HG02840 (cell line): ENCODE results near the gene C2orf68.
"Not testable (repeated sequence)": the region's sequence is repeated elsewhere in the genome, so short reads cannot be mapped to it uniquely, and the experiment has no call there.

Experiments used
- ATAC-seq: cut with Tn5 transposase; IDR thresholded peaks from one replicate; pipeline ENCODE4 v1.9.1; 2021; ENCODE audit warnings: mild to moderate bottlenecking, moderate library complexity, moderate number of reproducible peaks; ENCODE audit not compliant: unreplicated experiment, low FRiP score

C2orf68 gene

DNA sequence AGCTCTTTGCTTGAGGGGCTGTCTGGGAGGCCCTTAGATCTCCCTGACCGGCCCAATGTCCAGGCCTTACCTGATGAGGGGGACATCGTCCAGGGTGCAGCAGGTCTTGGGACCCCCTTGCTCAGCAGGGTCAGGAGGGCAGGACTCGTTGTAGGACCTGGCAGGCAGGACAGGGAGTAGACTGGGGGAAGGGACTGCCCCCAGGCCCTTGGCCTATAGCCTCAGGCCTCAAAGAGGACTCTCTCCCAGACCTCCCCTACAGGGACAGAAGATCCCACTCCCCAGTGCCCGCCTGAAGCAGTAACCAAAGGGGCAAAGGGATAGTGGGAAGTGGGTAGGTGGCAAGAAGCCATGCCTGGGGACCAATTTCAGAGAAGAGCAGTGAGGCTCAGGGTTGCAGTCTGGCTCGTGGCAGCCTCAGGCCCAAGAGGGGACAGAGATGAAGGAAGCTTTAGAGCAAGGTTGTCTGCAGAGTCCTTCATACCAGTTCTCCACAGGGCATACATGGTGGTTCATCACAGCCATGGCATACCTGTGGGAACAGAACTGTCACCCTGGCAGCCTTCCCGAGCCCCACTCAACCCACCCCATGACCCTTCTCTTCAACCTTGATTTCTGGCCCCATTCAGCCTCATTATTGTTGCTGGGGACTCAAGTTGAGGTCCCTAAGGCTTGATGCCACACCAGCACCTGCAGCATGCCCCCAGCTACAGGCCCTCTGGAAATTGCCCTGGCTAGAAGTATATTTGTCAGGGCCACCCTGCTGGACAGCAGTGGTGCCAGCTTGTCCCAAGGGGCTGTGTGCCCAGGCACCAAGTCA is 10.7 kb downstream of the C2orf68 start:
- no peak for ATAC-seq

DNA sequence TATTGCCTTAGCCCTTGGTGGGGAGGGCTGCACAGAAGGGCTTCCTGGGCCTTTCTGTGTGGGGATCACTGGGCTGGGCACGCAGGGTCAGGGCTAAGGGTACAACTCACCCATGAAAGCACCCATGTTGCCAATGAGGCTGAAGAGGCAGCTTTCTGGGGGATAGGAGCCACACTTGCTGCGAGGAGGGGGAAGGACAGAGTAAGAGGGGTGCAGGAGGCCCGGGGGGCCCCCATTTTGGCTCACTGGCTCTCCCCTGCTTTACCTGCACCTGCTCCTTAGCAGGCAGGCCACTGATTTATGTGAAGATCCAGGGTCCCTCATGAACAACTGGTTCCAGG is 11.7 kb downstream of the C2orf68 start:
- no peak for ATAC-seq

DNA sequence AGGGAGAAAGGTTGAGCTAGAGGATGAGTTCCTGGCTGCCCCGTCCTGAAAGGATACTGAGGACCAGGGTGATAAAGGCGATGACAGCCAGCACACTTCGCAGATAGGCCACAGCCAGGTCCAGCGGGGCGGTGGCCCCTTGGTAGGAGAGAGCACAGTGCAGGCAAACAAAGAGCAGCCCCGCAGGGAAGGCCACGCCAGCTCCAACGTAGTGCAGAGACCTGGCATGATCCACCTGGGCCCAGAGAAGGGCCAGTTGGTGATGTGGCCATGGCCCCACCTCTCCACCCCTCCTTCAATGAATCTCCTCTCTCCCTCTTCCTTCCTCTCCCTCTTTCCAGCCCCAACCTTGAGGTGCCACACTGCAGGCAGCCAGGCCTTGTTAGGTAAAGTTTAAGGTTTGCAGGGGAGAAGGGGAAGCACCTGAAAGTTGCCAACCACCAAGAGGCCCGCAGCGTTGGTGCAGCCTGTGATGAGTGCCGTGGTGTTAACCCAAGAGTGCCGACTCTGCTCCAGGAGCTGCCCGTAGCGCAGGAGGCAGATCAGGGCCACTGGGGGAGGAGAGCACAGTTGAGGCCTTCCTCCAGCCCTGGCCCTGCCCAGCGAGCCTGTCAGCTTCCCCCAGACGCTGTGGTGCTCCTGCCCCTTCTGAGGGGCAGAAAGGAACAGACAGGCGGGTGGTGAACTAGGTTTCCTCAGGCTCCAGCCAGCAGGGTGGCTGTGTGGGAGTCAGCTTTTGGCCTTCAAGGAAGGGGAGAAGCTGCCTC is 12.2 kb downstream of the C2orf68 start:
- ATAC-seq: no peak

DNA sequence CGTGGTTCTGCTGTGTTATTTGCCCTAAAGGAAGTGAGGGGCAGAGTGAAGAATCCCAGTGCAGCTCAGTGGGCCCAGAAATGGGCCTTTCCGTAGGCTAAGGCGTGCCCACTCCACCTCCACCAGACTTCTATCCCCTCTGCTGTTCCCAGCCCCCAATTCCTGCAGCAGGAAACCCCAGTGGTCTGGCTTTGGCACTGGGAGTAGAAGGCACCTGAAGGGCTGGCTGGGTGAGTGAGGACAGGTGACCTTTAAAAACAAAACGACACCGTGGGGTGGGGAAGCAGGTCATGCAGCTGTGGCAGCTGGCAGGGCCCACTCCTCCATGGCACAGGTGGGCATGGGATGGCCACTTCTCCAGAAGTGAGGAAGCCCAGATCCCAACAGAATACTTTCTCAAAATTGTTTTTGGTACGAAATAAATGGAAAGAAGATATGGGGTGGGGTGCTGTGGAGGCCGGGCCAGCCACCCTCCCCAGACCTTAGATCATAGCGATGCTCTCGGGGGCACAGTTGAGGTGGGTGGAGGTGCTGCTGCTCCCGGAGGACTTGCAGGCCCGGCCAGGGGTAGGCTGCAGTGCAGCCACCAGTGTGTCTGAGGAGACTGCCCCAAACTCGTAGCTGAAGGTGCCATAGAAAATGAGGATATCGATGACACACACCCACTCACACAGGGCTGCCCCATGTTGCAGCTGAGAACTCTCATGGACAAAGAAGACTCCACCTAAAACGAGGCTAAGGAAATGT is 13.1 kb downstream of the C2orf68 start:
- ATAC-seq: no peak

DNA sequence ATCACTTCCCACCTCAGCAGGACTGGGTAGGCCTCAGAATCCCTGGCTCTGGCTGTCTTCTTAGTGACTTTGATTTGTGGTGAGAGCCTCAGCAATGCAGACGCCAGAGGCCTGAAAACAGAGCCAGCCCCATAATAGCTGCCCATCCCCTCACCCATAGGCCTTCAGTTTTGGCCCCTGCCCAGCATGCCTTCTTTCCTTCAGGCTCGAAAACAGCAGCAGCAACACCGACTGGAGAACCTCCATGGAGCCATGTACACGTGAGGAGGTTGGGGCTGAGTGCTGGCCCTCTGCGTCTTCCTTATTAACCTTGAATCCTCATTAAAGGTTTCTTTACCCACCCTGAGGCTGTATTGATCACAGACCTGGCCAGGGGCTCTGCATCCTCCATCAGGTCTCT is 14.6 kb downstream of the C2orf68 start:
- ATAC-seq: no peak

DNA sequence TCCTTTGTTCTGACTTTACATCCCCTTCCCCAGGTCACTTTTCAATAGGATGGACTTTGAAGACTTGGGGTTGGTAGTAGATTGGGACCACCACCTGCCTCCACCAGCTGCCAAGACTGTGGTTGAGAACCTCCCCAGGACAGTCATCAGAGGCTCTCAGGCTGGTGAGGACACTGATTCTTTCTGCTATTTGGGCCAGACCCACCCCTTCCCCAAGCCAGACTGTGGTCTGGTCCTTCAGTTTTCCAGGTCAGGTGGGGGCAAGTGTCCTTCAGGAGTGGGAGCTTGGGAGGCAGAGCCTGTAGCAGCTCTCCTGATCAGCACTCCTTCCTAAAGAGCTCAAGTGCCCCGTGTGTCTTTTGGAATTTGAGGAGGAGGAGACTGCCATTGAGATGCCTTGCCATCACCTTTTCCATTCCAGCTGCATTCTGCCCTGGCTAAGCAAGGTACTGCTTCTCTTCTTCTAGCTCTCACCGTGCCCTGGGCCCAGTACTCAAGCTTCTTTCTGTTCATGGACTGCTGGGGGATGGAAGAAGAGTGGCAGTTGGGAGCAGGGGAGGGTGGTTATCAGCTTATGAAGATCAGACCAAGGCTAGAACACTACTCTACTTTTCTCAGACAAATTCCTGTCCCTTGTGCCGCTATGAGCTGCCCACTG is 15.3 kb downstream of the C2orf68 start:
- no peak for ATAC-seq

DNA sequence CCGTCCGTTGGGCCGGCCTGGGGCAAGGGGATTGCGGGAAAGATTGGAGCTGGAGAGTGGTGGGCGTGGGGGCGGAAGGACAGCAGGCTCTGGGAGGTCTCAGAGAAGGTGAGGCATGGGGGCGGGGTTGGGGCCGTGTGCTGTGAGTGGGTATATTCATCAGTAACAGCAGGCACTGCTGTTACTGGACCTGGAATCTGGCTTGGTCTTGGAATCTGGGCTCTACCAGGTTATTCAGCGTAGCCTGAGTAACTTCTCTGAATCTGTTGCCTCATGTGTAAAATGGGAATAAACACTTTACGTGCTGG is 15.9 kb downstream of the C2orf68 start:
- no peak for ATAC-seq

DNA sequence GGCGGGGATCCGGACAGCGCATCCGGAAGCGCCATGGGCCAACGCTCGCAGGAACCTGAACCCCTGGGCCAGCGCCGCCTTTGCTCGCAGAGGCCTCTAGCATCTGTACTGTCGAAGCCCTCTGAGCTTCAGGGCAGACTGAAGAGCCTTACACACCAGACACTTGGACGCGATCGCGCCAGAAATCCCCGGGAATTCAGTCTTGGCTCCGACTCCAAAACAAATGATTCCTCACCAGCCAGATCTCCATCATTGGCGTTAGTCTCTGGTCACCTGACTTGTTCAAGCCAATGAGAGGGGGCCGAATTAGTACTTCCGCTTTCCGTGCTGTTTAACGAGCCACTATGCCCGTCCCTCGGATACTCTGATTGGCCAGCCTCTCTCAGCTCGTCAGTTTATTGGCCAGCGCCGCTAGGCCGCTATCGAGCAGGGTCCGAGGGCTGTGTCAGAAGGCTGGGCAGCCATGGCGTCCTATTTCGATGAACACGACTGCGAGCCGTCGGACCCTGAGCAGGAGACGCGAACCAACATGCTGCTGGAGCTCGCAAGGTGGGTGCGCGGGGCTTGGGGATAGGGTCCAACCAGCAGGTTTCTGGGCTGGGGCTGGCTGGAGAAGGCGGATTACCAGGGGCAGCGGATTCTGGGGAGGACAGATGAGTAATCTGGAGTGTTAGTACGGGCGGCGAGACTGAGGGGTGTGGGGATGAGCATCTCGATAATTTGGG is 16.4 kb downstream of the C2orf68 start, which contains the start of gene RNF181:
TSS of gene RNF181 (plus strand) at position 445 of the 725 bp plus-strand sequence. CDS start at position 464, 19 bp downstream.
- peak; percentile 98 for ATAC-seq

DNA sequence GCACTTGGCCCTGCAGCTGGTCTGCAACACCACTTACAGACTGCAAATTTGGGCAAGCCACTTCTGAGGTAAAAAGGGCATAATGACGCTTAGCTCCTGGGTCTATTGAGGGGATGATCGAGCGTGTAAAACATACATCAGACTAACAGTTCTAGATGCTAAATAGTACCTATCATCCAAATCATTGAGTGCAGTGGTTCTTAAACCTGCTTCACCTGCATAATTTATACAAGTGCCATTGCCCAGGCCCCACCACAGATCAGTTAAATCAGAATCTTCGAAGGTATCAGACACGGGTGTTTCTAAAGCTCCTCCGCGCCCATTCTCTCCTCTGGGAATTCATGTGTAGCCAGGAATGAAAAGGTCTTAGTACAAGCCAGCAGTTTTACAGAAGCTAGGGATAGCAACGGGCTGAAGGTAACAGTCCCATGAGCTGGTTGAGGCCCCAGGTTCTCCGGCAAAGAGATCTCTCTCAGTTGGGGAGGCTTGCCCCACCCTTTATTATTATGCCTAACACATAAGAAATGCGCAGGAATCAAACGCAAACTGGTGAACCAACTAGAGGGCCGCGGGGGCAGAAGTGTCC is 17.1 kb downstream of the C2orf68 start:
- no peak for ATAC-seq

DNA sequence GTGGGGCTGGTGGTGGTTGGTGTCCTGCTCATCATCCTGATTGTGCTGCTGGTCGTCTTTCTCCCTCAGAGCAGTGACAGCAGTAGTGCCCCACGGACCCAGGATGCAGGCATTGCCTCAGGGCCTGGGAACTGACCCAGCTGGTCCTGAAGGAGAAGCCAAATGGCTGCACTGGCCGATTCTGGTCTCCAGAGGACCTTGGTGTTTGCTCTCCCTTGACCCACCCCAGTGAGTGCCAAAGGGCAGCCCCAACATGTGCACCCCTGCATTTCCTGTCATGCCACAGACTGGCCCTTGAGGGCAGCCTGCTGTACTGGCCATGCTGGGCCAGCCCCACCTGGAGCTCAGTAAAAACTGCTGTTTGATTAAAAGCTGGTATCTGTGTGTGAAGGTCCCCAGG is 18.8 kb downstream of the C2orf68 start:
- no peak for ATAC-seq

DNA sequence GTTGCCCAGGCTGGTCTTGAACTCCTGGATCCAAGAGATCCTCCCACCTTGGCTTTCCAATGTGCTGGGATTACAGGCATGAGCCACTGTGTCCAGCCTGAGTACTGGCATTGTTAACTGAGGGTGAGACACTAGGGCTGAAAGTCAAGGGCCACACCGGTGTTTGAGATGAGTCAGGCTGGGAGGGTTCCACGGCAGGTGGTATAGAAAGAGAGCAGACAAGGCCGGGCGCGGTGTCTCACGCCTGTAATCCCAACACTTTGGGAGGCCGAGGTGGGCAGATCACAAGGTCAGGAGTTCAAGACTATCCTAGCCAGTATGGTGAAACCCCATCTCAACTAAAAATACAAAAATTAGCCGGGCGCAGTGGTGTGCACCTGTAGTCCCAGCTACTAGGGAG is 19.6 kb downstream of the C2orf68 start:
- not testable (repeated sequence) for ATAC-seq

DNA sequence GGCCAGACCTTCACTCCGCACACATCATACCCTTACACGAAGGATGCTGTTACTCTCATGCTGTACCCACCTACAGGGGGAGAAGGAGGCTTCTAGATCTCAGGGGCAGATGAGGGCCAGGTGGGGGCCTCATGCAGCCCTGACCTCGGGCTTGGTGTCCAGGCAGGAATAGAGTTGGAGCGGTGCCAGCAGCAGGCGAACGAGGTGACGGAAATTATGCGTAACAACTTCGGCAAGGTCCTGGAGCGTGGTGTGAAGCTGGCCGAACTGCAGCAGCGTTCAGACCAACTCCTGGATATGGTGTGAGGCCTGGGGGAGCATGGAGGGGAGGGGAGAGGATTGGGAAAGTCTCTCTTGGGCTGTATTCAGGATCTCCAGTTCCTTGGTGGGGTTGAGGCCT is 20.3 kb downstream of the C2orf68 start:
- ATAC-seq: no peak

DNA sequence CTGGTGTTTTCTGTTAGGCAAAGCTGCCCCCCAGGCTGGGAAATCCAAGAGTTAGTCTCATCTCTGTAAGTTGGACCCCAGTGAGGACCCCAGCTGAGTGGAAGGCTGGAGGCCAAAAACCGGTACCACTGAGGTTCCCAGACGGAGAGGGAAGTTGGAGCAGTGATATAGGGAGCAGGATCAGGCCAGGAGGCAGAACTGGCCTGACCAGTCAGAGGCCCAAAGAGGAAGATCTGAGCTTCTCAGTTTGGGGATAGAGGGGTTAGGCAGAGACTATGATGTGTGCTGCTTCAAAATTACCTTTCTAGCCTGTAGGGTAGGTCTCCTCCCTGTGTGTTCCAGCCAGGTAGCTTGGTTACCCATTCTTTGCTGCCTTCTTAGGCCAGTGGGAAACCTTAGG is 20.9 kb downstream of the C2orf68 start:
- no peak for ATAC-seq

DNA sequence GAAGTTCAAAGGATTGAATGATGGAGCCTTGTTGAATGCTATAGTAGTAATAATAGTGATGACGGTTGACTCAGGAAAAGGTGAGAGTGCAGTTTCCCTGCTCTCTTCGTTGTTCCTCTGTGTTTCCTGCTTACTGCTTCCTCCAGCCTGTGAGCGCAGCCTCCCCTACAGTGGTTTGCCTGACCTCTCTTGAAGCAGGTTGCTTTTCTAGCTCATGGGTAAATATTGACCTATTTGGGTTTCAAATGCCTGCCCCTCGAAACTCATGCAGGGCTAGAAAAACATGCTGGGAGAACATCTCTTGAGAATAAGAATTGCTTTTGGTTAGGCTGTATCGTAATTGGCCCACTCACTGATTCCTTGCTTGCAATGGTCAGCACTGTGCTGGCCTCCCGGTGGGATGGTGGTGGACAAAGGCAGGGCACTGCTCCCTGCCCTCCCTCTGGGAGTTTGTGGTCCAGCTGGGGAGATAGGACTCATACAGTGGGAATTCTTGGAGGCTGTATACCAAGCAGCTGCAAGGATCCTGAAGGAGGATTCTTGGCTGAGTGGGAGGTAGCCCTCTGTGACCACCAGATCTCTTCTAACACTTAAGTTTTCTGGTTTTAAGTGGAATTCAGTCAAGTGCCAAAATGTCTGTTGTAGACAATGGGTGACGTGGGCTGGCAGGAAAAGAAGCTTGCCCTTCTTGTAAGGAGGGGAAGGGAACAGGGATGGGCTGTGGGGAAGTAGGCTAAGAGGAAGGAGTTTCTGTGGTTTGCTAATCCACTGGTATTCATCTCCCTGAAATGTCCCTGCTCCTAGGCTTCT is 21.7 kb downstream of the C2orf68 start:
- ATAC-seq: no peak

DNA sequence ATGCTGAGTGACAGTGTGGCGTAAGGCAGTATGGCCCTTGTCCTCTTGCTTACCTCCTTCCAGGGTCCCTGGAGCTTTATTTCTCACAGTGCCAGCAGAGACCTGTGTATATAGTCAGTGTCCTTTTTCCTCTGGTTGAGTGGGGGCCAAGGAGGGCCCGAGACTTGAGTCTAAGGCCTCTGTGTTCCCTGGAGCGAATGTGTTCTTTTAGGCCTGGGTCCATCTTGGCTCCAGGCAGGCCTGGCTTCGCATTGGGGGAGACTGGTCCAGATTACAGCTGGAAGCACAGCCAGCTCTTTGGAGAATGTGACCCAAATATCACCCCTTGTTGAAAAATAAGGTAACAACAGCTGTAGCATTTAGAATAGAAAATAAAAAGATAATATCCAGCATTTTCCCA is 22.7 kb downstream of the C2orf68 start:
- ATAC-seq: no peak

DNA sequence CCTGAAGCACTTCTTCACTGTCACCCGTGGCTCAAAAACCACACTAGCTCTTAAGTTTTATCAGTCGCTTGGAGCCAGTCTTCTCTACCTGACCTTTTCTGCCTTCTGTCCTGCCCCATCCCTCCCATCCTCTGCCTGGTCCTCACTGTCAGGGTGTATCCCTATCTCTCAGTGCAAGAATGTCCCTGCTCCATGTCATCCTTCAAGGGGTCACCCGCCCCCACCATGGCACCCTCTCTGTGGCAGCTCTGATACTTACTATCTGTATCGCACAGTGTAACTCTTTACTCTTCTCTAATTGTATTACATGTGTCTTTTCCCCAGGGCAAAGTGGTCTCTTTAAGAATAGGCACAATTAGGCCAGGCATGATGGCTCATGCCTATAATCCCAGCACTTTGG is 23.2 kb downstream of the C2orf68 start:
- no peak for ATAC-seq

DNA sequence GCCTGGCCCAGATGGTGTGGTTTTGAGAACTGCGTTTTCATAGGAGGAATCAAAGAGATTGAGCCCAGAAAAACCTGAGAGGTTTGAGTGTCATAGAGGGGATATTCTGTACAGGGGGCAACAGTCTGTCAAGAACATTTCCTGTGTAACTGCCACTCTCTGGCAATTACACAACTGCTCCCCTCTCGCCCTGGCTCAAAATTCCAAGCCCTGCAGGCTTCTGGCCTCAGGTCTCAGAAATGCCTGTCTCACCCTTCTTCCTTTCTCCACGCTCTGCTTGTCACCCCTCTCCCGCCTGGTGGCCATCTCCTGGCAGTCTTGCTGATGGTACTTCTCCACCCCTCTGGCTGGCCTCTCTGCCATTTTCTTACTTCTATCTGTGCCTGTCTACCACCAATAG is 23.6 kb downstream of the C2orf68 start:
- no peak for ATAC-seq

DNA sequence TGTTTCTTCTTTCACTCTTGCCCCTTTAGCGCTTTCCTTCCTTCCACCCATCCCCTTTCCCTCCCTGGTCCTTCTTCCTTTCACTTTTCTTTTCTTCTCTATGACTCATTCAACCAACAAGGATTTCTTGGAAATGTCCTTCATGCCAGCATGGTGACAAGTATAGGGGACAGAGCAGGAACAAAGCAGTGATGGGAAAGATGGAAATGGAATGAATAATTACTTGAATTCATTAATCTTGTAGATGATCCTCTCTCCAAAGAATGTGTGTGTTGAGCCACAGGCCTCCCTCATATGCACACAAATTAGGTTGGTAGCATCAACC is 26.1 kb downstream of the C2orf68 start:
- no peak for ATAC-seq
